ENCODE results near the gene AJAP1. TPM values are rescaled to one million over a fixed set of nuclear protein-coding genes. Genes with fewer than 3 reads are reported as not detected.

Gene AJAP1
- total and polyA plus RNA-seq, 2 of the 8 experiments (the other 6 are each of a cell fraction or from before 2014, with no cell fraction given): 1.9 to 6.2 TPM

- no peak for TF ChIP-seq KDM5A (IDR thresholded peaks at IDR 0.05; ENCODE audit: low read length)
- no peak for TF ChIP-seq SIX5 (IDR thresholded peaks at IDR 0.05; ENCODE audit: low read depth, low read length)
Observed at GRCh38 chr1:4797429-4797828, 143.0 kb downstream of the AJAP1 start (continued).

All from H1 (cell line).